GM12874 (cell line): ENCODE data around the gene ELAC2.

ENCODE experiments used
- TF ChIP-seq, protein P1 (sequence below): IDR thresholded peaks from 2 replicates; pipeline ENCODE4 v1.5.1; 2011; ENCODE audit warnings: low read depth, mild to moderate bottlenecking, control low read depth, low read length, moderate library complexity; ENCODE audit not compliant: insufficient read depth

The ELAC2 gene

DNA sequence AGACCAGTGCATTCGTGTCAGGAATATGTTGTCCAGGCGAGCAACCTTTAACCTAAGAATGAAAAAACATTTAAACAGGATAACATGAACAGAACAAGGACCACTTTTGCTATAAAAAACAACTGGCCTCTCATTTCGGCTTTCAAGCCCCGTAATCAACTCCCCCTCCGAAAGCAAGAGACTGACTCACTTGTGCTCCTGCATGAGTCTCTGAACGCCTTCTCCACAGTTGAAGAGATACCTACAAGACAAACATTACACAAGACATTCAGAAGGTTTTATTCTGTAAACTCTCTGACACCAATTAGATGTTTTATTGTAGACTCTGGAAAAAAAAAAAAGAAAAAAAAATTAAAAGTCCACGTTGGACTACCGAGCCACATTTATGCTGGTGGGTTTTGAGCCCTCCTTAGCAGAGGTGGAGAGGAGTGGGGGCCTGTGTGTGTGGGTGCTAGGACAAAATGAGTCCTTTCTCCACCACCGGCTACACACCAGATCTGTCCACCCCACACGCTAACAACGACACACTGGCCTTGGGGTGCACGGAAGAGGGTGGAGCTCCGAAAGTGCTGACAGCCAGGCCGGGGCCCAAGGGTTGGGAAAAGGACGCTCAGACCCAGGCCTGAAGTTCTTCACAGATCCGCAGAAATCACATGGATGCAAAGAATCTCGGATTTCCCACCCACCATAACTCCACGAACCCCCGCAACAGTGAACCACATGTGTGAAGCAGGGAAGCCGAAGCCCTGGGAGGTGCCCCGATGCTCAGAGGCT, 759 bp downstream of the ELAC2 start:
- TF ChIP-seq, protein P1, sequence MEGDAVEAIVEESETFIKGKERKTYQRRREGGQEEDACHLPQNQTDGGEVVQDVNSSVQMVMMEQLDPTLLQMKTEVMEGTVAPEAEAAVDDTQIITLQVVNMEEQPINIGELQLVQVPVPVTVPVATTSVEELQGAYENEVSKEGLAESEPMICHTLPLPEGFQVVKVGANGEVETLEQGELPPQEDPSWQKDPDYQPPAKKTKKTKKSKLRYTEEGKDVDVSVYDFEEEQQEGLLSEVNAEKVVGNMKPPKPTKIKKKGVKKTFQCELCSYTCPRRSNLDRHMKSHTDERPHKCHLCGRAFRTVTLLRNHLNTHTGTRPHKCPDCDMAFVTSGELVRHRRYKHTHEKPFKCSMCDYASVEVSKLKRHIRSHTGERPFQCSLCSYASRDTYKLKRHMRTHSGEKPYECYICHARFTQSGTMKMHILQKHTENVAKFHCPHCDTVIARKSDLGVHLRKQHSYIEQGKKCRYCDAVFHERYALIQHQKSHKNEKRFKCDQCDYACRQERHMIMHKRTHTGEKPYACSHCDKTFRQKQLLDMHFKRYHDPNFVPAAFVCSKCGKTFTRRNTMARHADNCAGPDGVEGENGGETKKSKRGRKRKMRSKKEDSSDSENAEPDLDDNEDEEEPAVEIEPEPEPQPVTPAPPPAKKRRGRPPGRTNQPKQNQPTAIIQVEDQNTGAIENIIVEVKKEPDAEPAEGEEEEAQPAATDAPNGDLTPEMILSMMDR, result no peak

DNA sequence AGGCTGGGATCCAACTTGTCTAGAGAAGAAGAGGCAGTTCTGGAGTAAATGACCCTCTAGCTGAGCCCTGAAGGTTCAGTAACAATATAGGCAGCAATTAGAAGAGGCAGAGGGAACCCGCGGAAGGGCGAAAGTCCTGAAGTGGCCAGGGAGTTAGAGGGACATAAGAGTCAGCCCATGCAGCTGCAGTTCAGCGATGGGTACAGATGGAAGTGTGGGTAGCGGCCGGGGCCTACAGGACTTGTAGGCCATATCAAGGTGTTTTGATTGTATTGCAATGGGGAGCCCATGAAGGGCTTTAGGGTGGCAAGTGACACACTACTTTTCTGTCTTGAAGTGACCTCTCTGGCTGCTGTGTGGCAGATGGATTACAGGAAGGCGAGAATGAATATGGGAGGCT, 3.0 kb downstream of the ELAC2 start:
- TF ChIP-seq, protein P1, result no peak

DNA sequence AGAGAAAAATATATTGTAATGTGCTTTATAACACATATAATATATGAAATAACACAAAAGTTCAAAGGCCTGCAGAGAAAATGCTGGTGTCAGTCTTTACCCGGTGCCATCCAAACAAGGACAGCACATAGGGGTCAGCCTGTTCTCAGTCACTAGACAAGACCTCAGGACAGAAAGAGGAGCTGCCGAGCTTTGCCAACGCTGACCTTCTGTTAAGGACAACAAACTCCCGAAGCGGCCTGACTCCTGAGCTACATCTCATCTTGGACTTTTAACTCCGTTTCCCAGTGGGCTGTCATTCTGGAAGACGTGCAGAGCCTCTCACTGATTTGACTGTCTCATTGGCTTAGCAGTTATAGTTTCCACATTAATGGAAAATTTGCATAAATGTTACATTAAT, 6.9 kb downstream of the ELAC2 start:
- TF ChIP-seq, protein P1, result no peak

DNA sequence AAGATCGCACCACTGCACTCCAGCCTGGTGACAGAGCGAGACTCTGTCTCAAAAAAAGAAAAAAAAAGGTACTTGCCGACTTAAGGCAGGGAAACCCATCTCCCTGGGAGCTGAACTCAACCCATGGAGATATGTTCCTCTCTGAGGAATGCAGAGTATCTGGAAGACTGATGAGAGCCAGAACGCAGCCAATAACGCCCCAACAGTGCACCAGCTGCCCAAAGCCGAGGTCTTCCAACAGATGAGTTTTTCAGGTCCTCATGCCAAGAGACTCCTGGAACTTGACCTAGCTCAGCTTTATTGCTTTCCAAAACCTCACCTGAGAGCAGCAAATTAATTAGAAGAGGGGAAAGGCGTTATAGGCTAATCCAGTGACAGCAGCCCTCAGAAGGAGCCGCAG, 9.4 kb downstream of the ELAC2 start:
- TF ChIP-seq, protein P1, result no peak

DNA sequence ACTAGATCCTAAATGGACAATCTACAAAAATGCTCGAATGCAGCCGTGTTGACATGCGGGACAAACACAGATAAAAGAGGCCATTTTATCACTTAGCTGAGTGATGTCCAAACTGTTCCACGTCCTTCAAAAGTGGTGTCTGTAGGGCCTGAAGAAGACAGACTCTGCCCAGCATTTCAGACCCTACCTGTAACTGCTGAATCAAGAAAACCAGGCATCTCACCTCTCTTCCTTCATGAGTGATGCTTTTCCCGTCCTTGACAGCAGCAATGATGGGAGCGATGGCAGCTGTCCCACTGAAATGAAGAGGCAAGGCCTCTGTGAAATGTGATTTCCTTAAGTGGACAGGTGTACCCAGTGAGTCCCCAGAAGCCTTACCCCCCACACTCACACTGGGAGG, 12.3 kb downstream of the ELAC2 start:
- TF ChIP-seq, protein P1, result no peak

DNA sequence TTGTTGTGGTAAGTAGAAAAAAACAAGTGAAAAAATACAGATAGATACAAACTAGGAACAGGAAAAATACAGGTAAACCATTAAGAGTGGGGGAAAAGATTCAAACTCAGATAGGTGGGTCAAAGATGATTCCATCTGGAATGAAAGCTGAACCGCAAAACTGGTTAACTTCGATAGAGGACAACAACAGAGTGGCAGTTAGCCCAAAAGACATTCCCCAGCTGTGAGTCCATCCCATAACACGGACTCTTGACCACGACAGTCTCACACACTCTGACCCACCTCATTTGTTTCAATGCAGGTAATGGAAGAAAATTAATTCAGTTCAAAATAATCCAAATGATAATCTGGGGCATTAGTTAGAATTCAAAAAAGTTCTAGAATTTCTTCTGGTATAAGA, 13.5 kb downstream of the ELAC2 start:
- TF ChIP-seq, protein P1, result no peak

- TF ChIP-seq, protein P1, result no peak
Measured at GRCh38 chr17:13003927-13004326, 13.9 kb downstream of the ELAC2 start.
